Muscle of arm (tissue), 12 donors: Measurements from ENCODE around the gene ALDH1A2. TPM values are rescaled to one million over a fixed set of nuclear protein-coding genes. Genes with fewer than 3 reads are reported as not detected.
"Not testable (repeated sequence)": the region's sequence is repeated elsewhere in the genome, so short reads cannot be mapped to it uniquely, and the experiment has no call there.

Experiments
- DNase-seq: peaks from one replicate; pipeline ENCODE4 v3.0.0-alpha.2; 2013
- polyA plus RNA-seq, 12 donors: library from polyadenylated mRNA; unstranded; fragments of 120-200 nt; gene quantifications; one replicate each; pipeline ENCODE4 v1.2.1, GENCODE V29; 2013; ENCODE audit not compliant: insufficient read length in 12 of 12

The ALDH1A2 gene
- polyA plus RNA-seq, 12 donors, result 10.6 to 28.4 (median 16.9) TPM; not detected in 1

DNA sequence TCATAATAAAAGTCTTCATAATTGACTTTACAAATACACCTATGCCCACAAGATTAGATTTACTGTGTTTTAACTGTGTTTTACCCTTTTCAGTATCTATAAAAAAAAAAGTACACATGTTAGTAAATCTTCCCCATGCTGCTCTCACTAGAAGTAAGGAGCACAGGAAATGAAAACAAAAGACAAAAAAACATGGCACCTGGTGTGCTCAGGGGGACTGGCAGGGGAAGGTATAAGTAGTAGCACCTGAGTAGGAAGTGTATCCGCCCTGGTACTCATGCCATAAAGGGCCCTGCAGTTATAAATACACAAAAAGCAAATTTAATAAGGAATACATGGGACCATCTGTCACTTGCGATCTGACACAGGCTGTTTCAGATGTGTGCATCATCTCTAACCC, 8.9 kb upstream of the ALDH1A2 start:
- no peak for DNase-seq

DNA sequence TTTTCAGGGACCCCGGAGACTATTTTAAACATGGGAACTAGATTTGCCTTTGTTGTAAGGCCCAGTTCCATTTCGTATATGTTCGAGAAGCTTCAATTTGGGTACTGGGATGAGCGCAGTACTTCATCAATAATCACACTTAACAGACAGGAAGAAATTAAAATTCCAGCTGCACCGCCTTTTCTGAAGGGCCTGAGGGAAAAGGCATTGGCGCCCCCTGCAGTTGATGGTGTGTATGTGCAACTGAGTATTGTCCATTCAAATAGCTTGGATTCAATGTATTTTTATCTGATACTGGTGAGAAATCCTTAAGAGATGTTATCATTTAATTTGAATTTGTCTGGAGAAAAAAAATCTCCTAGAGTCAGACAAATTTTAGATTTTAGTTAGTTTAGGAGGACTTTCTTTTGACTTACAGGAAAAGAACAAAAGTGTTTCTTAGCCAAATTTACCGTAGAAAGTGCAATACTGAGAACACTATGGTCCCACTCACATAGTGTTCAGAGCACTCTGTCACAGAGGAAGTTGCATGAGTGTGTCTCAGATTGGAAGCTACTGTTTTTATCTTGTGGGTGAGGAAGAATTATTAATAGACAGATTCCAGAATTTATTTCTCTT, 5.4 kb upstream of the ALDH1A2 start:
- peak; percentile 67 for DNase-seq

DNA sequence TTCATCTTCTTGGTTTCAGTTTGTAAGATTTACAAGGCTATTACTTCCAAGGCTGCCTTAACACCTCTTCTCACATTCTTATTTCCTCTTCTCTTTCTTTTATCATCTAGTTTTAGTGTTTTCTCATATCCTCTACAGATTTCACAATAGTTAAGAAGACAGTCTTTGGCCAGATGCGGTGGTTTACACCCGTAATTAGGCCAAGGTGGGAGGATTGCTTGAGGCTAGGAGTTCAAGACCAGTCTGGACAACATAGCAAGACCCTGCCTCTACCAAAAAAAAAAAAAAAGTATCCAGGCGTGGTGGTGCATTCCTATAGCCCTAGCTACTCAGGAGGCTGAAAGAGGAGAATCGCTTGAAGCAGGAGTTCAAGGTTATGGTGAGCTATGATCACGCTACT, 3.5 kb upstream of the ALDH1A2 start:
- no peak for DNase-seq

DNA sequence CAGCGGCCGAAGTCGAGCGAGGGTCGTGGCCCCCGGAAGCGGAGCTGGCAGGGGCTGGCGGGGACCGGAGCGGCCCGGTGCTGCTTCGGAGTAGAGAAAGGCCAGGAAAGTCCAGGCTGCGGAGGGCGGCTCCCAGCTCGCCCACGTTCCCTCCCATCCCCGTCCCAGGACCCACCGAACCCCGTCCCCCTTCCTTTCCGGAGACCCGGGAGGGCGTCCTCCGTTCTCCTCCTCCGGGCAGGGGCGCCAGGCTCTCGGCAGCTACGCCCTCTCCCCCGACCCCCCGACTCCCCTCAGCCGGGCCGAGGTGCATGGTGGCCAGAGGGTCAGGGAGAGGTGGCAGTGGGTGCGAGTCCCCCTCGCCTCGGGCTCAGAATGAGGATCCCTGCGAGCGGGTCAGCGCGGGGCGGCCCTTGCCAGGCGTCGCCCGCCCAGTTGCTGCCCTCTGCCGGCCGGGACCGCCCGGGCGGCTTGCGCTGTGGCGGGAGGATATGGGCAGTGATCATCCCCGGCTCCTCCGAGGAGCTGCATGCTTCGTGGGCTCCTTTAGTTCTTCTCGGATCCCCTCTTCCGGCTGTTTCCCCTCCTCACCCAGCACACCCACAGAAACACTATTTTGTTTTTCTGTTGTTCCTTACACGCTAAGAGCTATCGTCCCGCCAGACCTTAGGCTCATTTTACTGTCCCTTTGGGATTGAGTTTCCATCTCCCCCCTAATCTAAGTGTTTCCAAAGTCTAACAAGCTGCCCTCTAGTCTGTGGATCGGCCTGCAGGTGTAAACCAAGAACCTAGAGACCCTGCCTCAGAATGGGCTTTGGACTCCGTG, 744 bp upstream of the ALDH1A2 start:
- DNase-seq, result peak; percentile 72

DNA sequence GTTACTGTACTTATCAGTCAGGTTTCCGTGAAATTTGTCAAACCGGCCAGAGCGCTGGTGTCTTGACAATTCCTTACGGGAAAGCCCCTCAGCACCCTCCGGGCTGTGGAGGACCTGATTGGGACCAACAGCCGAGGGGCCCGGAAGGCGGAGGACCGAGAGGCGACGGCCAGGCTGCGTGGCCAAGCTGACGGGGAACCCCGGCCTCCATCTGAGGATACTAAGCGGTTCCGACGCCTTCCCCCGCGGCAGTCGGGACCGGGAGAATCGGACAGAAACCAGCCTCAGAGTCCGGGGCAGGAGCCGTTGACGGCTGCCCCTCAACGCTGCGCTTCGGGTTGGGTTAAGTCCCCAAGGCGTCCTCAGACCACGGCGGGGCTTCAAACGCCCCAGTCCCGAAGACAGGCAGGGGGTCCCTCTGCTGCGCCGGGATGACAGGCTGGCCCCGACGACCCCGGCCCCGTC, 499 bp downstream of the ALDH1A2 start:
- no peak for DNase-seq

DNA sequence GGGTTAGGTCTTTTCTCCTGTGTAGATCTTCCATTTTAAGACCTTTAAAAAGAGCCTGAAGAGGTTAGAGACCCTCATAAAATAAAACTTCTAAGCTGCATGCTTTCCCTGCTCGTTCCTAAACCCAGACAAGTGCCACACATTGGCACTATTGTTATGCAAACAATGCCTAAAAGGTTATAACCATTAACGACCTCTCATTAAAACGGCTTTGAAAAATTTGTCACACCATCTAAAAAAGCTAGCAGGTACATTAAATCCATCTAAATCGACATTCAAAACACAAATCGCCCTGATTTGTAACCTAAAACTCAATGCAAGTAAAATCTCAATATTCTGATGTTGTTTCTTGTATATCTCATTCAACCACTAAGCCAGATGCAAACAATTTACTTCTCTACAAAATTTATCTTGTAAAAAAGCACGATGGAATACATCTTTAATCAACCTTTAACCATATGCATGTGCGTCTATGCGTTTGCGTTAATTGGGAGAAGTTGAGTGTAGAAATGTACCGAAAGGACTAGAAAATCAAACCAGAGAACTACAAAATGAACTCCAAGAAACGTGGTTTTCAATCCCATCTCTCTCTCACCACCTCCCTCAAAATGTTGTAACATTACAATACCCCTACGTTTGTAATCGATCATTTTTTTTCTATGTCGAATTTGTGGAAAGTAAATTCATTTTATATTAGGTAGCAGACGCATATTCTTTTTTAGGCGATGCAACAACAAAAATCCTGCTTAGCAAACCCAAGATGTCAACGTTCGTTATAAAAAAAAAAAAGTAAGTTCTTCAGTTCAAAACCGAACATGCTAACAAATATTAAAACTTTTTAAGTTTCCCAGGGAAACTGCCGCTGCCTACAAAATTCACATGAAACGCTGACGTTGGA, 1.2 kb downstream of the ALDH1A2 start:
- no peak for DNase-seq

DNA sequence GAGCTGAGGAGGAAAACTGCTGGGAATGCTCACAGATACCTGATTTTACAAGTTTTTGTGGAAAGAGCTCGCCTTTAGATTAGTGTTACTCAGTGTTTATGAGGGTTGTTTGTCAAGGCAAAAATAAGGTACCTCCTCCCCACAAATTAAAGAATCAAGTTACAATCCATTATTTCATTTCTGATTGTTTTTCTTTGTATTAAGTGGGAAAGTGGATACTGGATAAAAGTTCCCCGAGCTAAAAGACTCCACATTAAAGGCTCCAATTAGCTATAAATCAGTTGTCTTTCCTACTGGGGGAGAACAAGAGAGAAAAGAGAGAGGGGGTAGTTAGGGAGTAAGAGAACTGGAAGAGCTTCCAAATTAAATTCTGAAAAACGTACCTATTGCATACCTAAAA, 1.9 kb downstream of the ALDH1A2 start:
- DNase-seq, result no peak

DNA sequence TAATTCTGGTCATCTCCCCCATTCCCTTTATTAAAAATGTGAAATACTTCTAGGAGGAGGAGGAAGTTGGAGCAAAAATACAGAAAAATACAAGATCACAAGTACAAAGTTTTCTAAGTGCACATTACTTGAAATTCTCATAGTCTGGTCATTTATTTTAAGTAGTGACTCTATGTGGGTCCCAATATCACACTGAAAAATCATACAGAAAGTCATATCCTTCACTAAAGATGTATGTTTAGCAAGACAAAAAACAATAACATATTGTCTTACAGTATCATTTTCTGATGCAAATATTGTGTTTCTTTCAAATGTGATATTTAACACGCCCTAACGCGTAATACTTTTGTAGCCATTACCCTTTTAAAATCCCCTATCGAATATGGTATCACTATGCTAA, 2.5 kb downstream of the ALDH1A2 start:
- no peak for DNase-seq

DNA sequence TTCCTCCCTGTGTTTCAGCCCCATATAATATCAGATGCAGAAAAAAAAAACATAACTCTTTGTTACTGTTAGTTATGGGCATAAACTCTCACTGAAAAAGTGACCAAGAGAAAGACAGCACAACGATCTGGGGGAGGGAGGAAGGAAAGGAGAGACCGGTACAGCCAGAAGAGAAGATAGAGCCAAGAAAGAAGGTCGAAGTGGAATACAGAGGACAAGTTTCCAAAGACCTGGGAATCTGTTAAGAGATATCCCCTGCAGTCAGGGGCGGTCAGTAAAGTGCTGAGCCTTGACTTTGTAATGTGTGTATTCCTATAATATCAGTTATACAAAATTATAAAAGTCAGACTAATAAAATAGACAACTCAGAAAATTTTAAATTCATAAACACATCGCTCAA, 3.3 kb downstream of the ALDH1A2 start:
- DNase-seq, result no peak

DNA sequence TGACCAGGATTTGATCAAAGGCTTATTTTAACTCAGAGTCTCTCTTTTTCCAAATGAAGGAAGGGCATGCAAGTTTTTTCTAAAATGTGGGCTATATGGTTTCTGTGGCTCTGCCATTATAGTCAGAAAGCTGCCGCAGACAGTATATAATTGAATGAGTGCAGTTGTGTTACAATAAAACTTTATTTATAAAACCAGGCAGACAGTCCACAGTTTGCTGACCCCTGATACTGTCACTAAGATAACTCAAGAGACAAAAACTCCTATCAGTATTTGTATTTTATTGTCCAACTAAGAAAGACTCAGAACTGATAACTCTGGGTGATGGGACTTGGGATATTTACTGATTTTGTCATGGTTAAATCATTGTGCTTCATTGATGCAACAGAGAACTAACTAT, 4.9 kb downstream of the ALDH1A2 start:
- no peak for DNase-seq

DNA sequence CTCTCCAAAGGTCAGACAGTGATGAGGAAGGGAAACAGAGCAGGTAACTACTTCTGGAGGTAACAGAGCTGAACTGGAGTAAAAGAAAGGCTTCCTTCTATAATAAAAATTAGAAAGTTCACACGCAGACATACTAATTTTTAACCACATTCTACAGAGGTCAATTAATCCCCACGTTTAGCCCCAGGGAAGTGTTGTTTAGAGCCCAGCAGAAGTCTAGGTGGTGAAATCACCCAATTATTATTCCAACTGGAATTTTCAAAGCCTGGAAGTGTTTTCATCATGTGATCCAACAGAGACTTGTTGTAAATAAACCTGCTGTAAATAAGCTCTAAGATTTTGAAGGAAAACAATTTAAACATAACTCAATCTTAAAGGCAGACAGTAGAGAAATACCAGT, 6.8 kb downstream of the ALDH1A2 start:
- no peak for DNase-seq

DNA sequence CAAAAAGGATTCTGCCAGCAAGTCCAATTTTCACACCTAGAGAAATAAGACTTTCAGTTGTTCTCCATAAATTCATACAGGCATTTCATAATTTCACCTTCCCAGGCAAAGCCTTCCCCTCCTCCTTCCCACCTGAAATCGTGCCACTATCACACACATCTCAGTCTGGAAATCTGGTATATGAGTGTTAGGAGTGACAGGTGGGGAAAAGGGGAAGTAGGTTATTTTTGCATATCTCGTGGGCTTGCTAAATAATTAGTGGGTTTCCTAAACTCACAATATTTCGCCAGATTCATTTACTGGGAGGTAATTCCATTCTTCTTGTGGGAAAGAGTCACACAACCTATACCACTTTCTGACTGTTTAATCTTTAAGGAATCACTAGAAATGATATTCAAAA, 7.4 kb downstream of the ALDH1A2 start:
- DNase-seq, result no peak

DNA sequence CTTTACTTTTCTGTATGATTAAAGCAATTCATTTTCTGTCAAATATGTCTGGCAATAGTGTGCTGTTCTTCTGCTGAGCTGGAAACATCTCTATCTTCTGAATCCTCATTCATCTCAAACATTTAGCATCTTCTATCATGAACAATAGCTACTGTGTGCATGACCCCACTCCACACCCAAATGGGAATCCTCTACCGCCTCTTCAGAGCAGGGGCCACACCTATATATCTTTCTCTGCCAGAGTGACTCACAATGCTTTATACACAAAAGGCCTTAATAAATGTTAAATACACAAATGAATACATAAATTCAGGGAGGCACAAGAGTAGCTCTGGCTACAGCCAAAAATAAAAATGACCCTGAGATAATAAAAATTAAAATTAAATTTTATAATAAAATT, 8.0 kb downstream of the ALDH1A2 start:
- no peak for DNase-seq

DNA sequence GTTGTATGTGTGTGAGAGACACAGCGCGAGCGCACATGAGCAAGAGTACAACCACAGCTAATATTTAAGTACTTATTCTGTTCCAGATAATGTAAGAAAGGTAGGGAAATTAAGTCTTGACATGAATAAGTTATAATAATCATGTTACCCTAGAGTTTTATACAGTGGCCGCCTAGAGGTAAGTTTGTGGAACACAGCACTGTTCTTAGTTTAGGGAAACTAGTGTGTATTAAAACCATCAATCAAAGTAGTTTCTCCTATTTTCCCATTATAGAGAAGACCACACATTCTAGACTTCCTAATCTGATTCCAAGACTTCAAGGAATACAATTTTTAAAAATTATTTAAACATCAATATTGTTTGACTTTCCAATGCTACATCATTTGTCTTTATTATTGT, 9.5 kb downstream of the ALDH1A2 start:
- DNase-seq, result no peak

DNA sequence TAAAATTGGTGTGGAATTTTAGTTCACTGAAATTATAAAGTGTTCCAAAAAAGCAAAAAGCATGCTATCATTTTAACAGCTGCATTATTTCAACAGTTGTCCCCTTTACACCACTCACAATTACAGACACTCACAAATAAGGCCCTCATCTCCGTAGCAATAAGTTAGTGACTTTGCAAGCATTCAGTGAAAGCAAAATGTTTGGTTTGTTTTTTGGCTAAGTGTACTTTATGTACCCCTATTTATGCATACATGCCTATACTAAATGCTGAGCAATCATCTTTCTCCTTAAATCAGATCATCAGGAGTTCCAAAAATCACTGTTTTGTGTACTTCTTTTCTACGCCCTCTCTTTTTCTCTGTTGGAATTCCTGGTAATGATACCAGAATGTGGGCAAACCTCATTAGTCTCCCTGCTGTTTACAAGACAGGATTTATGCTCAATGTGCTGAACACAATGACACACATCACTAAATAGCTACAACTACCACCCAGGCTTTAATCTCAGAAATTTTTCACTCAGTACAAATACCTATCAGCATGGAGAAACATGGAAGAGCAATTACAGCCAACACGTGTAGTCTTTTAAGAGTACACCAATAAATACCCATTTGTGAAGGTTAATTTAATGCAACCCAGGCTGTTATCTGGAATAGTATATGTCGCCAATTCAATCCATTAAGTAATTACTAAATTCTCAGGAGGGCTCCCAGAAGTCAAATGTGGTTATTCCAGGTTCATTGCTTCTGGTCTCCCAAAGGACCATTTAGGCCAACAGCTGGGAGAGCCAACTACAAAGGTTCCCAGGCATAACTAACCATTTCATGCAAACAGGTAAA, 12.0 kb downstream of the ALDH1A2 start:
- no peak for DNase-seq

DNA sequence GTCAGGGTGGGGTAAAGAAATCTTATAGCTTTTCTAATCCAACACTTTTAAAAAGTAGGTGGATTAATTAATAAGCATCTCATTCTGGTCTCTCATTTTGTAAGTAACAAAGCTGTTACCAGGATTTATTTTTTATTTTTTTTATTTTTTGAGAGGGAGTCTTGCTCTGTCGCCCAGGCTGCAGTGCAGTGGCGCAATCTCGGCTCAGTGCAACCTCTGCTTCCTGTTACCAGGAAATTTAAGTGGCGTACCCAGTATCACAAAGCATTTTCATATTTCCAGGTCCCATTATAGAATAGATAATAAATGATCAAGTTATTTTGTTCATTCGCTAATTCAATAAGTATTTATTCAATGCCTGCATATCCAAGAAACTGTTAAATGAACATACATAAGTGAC, 13.2 kb downstream of the ALDH1A2 start:
- DNase-seq, result no peak

DNA sequence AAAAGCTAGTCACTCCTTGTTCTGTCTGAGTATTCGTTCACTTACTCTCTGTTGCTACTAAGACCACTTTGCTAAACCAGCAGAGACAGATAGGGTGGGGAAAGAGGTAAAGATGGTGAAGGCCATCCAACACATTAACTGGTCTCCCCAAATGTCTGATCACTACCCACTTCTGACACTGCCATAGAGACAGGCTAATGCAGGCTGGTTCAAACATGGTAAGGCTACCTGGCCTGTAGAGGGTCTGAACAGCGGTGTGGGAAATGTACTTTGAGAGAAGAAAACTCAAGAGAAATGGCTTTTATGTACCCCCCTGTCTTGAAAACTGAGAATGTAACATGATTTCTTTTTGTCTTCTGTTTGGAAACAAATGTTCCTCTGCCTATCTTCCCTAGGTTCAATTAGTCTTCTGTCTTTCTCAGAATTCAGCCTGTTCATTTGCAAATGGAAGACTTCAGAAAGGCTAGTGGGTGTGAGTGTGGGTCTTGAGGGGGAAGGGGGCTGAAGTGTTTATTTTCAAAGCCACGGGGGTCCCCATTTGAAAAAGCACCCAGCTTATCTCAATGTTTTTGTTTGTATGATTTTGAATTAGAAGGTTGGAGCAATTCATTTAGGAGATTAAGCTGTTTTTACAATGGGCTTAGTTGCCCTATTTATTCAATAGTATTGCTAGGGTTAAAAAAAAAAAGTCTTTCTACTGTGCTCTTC, 15.8 kb downstream of the ALDH1A2 start:
- no peak for DNase-seq

DNA sequence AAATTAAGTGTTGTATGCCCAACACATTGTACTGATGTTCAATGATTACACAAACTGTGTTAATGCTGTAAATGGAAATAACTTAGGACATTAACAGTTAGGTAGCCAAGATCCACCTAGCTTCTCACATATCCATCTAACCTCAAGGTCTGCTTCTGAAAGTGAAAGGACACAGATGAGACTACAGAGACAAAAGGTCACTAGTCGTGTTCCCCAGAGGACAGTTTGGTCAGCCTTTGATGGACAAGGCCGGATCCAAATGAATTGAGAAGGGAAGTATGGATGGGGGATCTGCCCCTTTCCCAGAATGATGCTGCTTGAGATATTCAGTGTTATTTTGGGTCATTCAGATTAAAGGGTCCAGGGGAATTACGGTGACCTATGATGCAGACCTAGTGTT, 17.2 kb downstream of the ALDH1A2 start:
- no peak for DNase-seq

DNA sequence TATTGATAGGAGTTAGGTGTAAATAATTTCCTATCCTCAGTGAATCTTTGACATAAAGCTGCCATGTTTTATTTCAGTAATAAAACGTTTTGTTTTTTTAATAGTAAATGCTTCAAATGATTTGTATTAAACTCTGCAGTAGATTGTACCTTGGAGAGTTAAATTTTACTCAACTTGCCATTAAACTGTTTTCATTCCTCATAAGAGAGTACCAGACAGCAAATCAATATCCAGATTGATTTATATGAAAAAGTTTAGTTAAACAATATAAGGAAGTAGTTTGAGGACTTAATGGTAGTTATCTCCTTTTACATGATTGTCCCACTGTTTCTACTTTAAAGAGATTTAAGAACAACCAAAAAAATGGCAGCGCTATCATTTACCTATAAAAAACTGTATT, 18.4 kb downstream of the ALDH1A2 start:
- DNase-seq, result no peak

DNA sequence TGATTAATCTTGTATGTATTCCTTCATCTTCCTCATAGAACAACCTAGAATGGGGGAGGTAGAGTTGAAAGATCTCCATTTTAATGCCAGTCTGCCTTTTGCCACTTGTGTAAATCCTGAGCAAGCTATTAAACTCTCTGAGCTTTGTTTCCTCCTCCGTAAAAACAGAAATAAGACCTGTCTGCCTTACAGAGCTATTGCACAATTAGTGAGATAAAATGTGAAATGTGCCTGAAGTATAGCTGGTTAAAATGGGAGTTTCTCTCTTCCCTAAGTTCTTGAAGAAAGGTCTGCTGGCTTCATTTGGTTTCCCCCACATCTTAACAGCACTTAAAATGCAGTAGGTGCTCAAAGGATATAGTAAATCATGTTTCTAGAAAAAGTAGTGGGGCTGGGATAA, 19.0 kb downstream of the ALDH1A2 start:
- DNase-seq, result no peak

DNA sequence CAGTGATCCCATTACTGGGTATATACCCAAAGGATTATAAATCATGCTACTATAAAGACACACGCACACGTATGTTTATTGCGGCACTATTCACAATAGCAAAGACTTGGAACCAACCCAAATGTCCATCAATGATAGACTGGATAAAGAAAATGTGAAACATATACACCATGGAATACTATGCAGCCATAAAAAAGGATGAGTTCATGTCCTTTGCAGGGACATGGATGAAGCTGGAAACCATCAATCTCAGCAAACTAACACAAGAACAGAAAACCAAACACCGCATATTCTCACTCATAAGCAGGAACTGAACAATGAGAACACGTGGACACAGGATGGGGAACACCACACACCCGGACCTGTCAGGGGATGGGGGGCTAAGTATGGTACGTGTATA, 20.1 kb downstream of the ALDH1A2 start:
- DNase-seq, result not testable (repeated sequence)
